Breast epithelium (tissue), 4 donors: Measurements from ENCODE around the gene SEMA3F. TPM values are rescaled to one million over a fixed set of nuclear protein-coding genes. Genes with fewer than 3 reads are reported as not detected.

Source experiments
- DNase-seq, 2 donors: peaks; one replicate each; pipeline ENCODE4 v3.0.0-alpha.2; 2019; ENCODE audit warnings: low spot score in 2 of 2
- H3K27ac ChIP-seq, 2 donors: fragments of 200-600 bp; sonication (generic) in 1 of 2; one replicate each; pipeline ENCODE4 v1.5.1; 2016 to 2019; ENCODE audit warnings: mild to moderate bottlenecking in 1 of 2
- H3K27me3 ChIP-seq, 2 donors: fragments of 200-600 bp; sonication (generic) in 1 of 2; one replicate each; pipeline versions ENCODE4 v1.5.1 to v1.6.0; 2017 to 2019; ENCODE audit warnings: control low read depth in 1 of 2, mild to moderate bottlenecking in 1 of 2
- H3K36me3 ChIP-seq: fragments of 200-600 bp; one replicate; pipeline ENCODE4 v1.5.1; 2019
- H3K4me1 ChIP-seq, 2 donors: fragments of 200-600 bp; sonication (generic); one replicate each; pipeline ENCODE4 v1.5.1; 2016 to 2019; ENCODE audit warnings: control low read depth in 1 of 2
- H3K4me3 ChIP-seq, 3 donors: fragments of 200-600 bp; sonication (generic); 1 replicate in 2 of 3; 2 replicates in 1 of 3; pipeline ENCODE4 v1.5.1; 2016 to 2019; ENCODE audit warnings: mild to moderate bottlenecking in 3 of 3, moderate library complexity in 2 of 3
- H3K9me3 ChIP-seq, 2 donors: fragments of 200-600 bp; sonication (generic) in 1 of 2; one replicate each; pipeline ENCODE4 v1.5.1; 2016 to 2019; ENCODE audit warnings: control low read depth in 1 of 2
- POLR2A ChIP-seq: fragments of 450-650 bp; IDR thresholded peaks from one replicate; pipeline ENCODE4 v1.6.1; 2016; ENCODE audit warnings: antibody characterized with exemption, mild to moderate bottlenecking, moderate library complexity
- POLR2AphosphoS5 ChIP-seq, 3 donors: sonication (generic); formaldehyde crosslinking; IDR thresholded peaks; one replicate each; pipeline ENCODE4 v1.6.1; 2017; ENCODE audit warnings: antibody characterized with exemption in 3 of 3
- intact Hi-C: fragments of 100-400 bp; cut with DNase I; formaldehyde crosslinking; loops from one replicate; pipeline ENCODE4 v1.15.1; 2023; ENCODE audit warnings: low total_unique reads
- total RNA-seq, 3 donors: library from RNA; depleted of rRNA; stranded (reverse); fragments of >200 nt; gene quantifications; one replicate each; pipeline ENCODE4 v1.1.0, GENCODE V29; 2016
- TF ChIP-seq, protein P1 (sequence below), 3 donors: fragments of 450-650 bp; IDR thresholded peaks; one replicate each; pipeline ENCODE4 v1.5.1; 2016 to 2017; ENCODE audit warnings: antibody characterized with exemption in 3 of 3, mild to moderate bottlenecking in 3 of 3, moderate library complexity in 3 of 3

SEMA3F gene
- total RNA-seq, 3 donors from 2014 or later: 7.7 to 49.8 (median 26.9) TPM

DNA sequence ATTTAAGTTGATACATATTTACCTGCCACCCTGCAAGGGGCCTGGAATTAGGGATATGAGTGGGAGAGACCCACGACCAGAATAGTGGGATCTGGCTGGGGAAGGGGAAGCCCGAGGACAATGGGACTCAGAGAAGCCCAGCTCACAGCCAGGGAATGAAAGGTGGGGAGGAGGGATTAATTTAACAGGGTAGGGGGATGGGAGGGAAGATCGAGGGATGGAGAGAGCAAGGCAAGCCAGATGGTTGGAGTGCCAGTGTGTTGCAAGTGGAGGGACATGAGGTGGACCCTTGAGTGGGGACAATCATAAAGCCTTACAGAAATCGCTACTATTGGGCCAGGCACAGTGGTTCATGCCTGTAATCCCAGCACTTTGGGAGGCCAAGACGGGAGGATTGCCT, 76.5 kb downstream of the SEMA3F start:
- Histone ChIP-seq H3K36me3 (no peaks in the 10 kb centered on the region), H3K27me3 (no peaks in the 10 kb centered on the region), H3K4me3 (no peak overlapping the region), H3K9me3 (no peaks in the 10 kb centered on the region), H3K27ac (no peak overlapping the region), H3K4me1 (peaks cover 0 to 3% of the 10 kb centered on the region in 2 donors)
- intact Hi-C loops: no loop called here
- DNase-seq: no peak
- TF ChIP-seq, protein P1, sequence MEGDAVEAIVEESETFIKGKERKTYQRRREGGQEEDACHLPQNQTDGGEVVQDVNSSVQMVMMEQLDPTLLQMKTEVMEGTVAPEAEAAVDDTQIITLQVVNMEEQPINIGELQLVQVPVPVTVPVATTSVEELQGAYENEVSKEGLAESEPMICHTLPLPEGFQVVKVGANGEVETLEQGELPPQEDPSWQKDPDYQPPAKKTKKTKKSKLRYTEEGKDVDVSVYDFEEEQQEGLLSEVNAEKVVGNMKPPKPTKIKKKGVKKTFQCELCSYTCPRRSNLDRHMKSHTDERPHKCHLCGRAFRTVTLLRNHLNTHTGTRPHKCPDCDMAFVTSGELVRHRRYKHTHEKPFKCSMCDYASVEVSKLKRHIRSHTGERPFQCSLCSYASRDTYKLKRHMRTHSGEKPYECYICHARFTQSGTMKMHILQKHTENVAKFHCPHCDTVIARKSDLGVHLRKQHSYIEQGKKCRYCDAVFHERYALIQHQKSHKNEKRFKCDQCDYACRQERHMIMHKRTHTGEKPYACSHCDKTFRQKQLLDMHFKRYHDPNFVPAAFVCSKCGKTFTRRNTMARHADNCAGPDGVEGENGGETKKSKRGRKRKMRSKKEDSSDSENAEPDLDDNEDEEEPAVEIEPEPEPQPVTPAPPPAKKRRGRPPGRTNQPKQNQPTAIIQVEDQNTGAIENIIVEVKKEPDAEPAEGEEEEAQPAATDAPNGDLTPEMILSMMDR (IDR thresholded peaks at IDR 0.05): no peak
- no peak for TF ChIP-seq POLR2A
- TF ChIP-seq POLR2AphosphoS5 (IDR thresholded peaks at IDR 0.05): no peak

DNA sequence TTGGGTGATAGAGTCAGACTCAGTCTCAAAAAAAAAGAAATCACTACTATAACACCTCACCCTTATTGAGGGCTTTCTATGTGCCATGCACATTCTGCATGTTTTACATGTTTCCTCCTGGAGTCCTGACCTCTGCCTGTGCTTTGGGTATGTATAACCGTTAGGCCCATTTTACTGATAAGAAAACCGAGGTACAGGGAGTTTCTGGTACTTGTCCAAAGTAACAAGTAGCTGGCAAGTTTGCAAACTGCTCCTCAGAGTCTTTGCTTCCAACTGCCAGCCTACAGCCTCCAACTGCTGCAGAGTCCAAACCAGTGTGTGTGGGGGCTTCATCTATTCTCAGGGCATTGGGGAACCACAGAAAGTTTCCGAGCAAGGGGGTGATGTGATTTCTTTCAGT, 77.2 kb downstream of the SEMA3F start:
- Histone ChIP-seq H3K4me1 (peaks cover 0 to 3% of the 10 kb centered on the region in 2 donors), H3K27me3 (no peaks in the 10 kb centered on the region), H3K36me3 (no peaks in the 10 kb centered on the region), H3K27ac (no peak overlapping the region), H3K9me3 (no peaks in the 10 kb centered on the region), H3K4me3 (no peak overlapping the region)
- intact Hi-C loops: no loop called here
- TF ChIP-seq POLR2A (no peak), POLR2AphosphoS5 (IDR thresholded peaks at IDR 0.05) (no peak)
- TF ChIP-seq, protein P1 (IDR thresholded peaks at IDR 0.05): no peak
- no peak for DNase-seq

DNA sequence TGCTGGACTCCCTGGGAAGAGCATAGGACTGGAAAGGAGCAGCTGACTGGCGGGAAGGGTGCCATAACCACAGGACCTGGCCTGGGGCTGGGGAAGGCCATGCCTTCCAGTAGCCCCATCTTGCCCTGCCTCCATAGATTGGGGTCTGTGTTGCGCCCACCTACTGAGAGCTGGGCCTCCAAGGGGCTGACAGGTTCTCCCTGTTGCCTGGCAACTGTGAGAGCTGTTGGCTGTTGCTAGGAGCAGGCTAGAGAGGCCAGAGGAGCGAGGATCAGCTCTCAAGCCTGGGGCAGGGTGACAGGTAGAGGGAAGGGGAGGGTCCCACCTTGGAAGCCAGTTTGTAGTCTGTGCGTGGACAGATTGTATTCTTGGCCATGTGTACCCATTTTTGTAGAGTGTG, 78.1 kb downstream of the SEMA3F start:
- intact Hi-C loops: no loop called here
- DNase-seq: no peak
- no peak for TF ChIP-seq POLR2A
- TF ChIP-seq POLR2AphosphoS5 (IDR thresholded peaks at IDR 0.05): no peak
- TF ChIP-seq, protein P1 (IDR thresholded peaks at IDR 0.05): no peak
- no peak overlapping the region for H3K4me3 ChIP-seq
- H3K27ac ChIP-seq: no peak overlapping the region
- no peaks in the 10 kb centered on the region for H3K36me3 ChIP-seq
- H3K27me3 ChIP-seq: no peaks in the 10 kb centered on the region
- H3K9me3 ChIP-seq: no peaks in the 10 kb centered on the region
- peaks cover 0 to 2% of the 10 kb centered on the region in 2 donors for H3K4me1 ChIP-seq

DNA sequence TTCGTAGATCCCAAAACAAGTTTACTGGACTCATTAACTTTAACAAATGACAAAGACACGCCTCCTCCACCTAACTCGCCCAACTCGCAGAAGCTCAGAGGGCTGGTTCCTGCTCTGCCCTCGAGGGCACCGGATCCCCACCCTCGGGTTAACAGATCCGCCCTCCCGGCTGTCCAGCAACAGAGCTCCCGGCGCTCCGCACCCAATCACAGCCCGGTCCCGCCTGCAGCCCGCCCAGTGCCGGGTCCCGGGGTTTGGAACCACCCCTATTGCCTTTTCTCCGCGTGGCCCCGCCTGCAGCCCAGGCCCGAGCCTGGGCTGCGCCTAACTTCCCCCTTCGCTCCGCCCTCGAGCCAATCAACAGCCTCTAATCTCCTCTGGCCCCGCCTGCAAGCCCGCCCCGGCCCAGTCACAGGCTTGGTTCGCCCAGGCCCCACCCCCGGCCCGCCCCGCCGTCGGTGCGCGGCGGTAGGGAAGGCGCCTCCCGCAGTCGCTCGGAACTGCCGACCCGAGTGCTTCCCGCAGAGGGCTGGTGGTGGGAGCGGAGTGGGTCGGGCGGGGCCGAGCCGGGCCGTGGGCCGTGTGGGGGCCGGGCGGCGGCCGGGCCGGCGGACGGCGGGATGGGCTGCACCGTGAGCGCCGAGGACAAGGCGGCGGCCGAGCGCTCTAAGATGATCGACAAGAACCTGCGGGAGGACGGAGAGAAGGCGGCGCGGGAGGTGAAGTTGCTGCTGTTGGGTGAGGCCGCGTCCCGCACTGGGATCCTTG, 80.8 kb downstream of the SEMA3F start, which contains the start of gene GNAI2:
Gene GNAI2 (plus strand): TSS at position 489 of the 768 bp plus-strand sequence. CDS start 132 bp downstream, at position 621.
- intact Hi-C loops: no loop called here
- peaks cover 11 to 21% of the 10 kb centered on the region in 2 donors for H3K4me1 ChIP-seq
- no peaks in the 10 kb centered on the region for H3K9me3 ChIP-seq
- H3K27me3 ChIP-seq: no peaks in the 10 kb centered on the region
- no peaks in the 10 kb centered on the region for H3K36me3 ChIP-seq
- peak within 1 kb of the TSS; percentile 91 for H3K27ac ChIP-seq
- TF ChIP-seq POLR2A (peak; percentile 47), POLR2AphosphoS5 (IDR thresholded peaks at IDR 0.05) (peak; percentile 21 to 81 (median 80))
- TF ChIP-seq, protein P1 (IDR thresholded peaks at IDR 0.05): peak in 2 of 3 donors; percentile 5 to 21
- peak within 1 kb of the TSS; percentile 77 to 87 (median 87) for H3K4me3 ChIP-seq
- peak; percentile 99 for DNase-seq

DNA sequence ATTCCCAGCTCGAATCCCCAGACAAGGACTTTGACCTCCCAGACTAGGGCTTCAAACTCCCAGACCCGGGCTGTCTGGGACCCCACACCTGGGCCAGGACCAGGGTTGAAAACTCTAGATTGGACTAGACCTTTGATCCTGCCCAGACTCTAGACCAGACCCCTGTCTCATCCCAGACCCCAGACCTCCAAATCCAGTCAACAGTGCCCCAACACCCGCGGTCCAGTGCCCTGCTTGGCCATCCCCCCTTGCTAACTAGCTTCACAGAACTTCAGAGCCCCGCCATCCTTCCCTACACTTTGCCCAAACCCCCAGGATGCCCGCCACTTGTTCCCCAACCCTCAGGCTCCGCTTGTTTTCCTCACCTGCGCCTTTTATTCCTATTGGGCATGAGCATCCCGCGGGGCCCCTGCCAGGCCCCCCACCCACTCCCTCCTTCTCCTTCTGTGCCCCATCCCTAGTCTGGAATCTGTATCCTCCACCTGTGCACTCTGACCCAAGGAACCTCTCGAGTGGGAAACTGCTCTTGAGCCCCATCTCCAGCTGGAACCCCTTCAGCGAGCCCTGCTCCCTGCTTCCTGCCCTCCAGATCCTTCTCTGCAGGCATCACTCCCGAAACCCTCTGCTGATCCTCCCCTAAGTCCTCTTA, 81.5 kb downstream of the SEMA3F start:
- DNase-seq: no peak
- H3K4me1 ChIP-seq: peaks cover 16 to 21% of the 10 kb centered on the region in 2 donors
- H3K4me3 ChIP-seq: peak overlapping the region; percentile 77 to 87 (median 87)
- peak overlapping the region; percentile 91 for H3K27ac ChIP-seq
- H3K27me3 ChIP-seq: no peaks in the 10 kb centered on the region
- H3K36me3 ChIP-seq: no peaks in the 10 kb centered on the region
- H3K9me3 ChIP-seq: no peaks in the 10 kb centered on the region
- no peak for TF ChIP-seq POLR2AphosphoS5 (IDR thresholded peaks at IDR 0.05)
- TF ChIP-seq, protein P1 (IDR thresholded peaks at IDR 0.05): no peak
- no peak for TF ChIP-seq POLR2A
- intact Hi-C loops: no loop called here
